GM19463 (cell line): ENCODE results near the gene DHRS7B.

Source experiments
- ATAC-seq: cut with Tn5 transposase; IDR thresholded peaks from one replicate; pipeline ENCODE4 v1.9.1; 2021; ENCODE audit warnings: mild to moderate bottlenecking, moderate library complexity; ENCODE audit not compliant: unreplicated experiment

Gene DHRS7B

GRCh38 chr17:21149621-21150020, 22.9 kb downstream of the DHRS7B start:
- no peak for ATAC-seq

DNA sequence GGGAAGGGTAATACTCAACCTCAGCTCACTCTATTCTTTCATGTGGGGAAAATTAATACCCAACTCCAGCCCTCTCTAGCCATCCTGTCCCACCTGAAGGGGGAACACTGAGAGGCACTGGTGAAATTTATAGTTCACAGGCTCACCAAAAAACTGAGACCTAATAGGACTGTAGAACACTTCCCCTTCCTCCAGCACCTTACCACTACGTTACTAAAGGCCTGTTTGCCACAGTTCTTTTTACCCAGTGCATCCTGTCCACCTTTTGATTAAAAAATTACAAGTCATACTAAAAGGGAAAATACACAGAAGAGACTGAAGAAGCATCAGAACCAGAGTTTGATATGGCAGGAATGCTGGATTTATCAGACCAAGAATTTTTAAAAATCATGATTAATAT, 26.0 kb downstream of the DHRS7B start:
- no peak for ATAC-seq

DNA sequence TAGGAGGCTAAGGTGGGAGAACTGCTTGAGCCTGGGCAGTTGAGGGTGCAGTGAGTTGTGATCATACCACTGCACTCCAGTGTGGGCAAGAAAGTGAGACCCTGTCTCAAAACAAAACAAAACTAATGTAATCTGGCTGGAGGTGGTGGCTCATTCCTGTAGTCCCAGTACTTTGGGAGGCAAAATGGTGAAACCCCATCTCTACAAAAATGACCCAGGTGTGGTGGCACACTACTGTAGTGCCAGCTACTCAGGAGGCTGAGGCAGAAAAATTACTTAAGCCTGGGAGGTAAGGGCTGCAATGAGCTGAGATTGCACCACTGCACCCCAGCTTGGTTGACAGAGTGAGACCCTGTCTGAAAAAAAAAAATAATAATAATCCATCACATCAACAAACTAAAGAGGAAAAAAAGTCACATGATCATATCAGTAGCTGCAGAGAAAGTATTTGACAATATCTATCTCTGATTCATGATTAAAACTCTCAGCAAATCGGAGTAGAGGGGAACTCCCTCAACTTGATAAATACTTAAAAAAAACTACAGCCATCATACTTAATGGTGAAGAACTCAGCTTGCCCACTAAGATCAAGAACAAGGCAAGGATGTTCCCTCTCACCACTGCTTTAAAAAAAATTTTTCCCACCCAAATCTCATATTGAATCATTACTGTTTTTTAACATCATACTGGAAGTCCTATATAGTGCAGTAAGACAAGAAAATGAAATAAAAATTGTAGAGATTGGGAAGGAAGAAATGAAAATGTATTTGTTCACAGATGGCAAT, 31.0 kb downstream of the DHRS7B start:
- ATAC-seq, result no peak

DNA sequence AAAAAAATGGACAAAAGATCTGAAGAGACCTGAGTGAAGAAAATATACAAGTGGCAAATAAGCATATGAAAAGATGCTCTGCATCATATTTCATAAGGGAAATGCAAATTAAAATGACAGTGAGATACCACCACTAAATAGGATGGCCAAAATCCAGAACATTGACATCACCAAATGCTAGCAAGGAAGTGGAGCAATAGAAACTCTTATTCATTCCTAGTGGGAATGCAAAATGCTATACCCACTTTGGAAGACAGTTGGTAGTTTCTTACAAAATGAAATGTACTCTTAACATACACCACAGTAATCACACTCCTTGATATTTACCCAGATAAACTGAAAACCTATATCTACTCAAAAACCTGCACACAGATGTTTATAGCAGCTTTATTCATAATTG, 33.6 kb downstream of the DHRS7B start:
- ATAC-seq, result no peak

GRCh38 chr17:21161498-21162393, 35.0 kb downstream of the DHRS7B start:
- ATAC-seq, result no peak

DNA sequence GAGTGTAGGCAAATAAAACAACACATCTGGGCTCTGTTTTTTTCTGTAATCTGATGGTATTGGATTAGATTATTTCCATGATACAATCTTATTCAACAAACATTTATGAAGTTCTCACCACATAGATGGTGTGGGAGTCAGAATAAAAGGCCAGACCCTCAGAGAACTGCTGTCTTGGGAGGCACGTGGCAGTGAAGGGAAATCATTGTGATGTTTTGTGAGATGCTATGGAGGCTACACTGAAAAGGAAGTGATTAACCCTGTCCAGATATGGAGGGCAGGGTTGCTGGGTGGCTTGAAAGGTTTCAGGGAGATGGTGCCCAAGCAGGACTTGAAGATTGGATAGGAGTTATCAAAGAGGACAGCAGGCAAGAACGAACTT, 35.6 kb downstream of the DHRS7B start:
- no peak for ATAC-seq

DNA sequence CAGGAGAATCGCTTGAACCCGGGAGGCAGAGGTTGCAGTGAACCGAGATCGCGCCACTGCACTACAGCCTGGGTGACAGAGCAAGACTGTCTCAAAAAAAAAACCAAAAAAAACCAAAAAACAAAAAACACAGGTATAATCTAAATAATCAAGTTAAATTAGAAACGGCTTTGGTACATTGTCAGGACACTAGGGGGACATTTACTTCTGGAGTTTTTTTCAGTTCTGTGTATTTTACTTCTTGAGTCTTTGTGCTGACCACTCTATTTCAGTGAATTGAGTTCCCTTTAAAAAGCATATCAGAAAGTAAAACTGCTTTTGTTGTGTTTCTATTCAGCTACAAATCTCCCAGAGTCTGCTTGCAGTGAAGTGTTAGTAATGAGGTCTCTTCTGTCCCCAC, 36.3 kb downstream of the DHRS7B start:
- ATAC-seq, result no peak

DNA sequence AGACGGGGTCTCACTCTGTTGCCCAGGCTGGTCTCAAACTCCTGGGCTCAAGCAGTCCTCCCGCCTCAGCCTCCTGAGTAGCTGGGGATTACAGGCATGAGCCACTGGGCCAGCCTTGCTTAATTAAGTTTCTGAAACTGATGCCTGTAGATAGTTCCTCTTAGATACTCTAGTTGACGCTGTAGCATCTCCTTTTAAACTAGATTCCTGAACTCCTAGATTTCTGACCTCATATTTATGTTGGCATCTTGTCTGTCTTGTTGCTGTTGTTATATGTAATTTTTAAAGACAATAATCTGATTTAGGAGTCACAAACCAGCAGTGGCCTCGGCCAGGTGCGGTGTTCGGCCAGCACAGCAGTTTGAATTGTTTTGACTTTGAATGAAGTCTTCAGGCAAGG, 37.5 kb downstream of the DHRS7B start:
- ATAC-seq, result no peak

DNA sequence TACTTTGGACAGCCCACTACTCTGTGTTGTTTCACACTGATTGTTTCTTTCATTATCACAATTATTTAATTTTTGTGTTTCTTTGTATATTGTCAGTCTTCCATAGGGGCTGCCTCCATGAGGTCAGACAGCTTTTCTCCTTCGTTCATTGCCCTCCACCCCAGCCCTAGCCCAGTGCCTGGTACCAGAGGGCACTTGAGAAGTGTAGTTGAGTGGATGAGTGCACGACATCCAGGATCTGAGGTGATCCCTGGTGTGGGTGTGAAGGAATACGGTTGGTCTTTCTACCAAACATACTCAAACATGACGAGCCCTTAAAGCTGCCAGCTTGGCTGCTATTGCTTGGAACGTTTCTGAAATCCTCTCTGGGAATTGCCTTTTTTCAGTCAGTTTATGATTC, 37.9 kb downstream of the DHRS7B start:
- no peak for ATAC-seq

DNA sequence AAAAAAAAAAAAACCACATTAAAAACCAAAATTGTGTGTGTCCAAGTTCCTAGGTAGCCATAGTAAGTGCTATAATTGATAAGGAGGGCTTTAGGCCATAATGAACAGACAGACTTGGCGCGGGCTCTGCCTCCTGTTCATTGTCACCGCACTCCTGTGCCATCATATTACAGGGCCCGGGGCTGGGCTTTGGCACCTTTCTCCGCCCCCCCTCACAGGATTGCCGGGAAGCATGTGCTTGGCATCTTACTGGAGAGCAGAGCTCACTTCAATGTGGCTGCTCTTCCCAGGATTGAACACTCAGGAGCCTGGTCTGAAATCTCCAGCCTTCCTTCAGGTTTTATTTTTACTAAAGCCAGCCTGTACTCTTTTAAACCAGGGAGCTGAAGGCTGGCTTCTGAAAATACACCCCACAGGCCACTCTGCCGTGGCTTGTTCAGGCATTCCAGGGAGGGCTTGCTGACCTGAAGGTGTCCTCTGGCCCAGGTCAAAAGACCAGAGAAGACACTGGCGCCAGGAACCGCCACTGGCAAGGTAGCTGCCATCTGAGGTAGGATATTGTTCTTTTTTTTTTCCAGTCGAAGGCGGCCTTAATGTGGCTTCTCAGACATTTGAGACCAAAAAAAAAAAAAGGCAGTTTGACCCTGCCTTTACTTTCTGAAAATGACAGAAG, 39.3 kb downstream of the DHRS7B start:
- ATAC-seq, result no peak

GRCh38 chr17:21166595-21167210, 39.9 kb downstream of the DHRS7B start:
- ATAC-seq, result no peak

GRCh38 chr17:21167303-21167702, 40.5 kb downstream of the DHRS7B start:
- no peak for ATAC-seq

- ATAC-seq, result no peak
Observed at GRCh38 chr17:21168555-21168865, 41.7 kb downstream of the DHRS7B start.

GRCh38 chr17:21169496-21169895, 42.7 kb downstream of the DHRS7B start:
- ATAC-seq, result no peak

- ATAC-seq, result no peak
Observed at GRCh38 chr17:21170809-21171208, 44.0 kb downstream of the DHRS7B start.

- ATAC-seq, result peak; percentile 83
Observed at GRCh38 chr17:21171309-21171922, 44.7 kb downstream of the DHRS7B start.

DNA sequence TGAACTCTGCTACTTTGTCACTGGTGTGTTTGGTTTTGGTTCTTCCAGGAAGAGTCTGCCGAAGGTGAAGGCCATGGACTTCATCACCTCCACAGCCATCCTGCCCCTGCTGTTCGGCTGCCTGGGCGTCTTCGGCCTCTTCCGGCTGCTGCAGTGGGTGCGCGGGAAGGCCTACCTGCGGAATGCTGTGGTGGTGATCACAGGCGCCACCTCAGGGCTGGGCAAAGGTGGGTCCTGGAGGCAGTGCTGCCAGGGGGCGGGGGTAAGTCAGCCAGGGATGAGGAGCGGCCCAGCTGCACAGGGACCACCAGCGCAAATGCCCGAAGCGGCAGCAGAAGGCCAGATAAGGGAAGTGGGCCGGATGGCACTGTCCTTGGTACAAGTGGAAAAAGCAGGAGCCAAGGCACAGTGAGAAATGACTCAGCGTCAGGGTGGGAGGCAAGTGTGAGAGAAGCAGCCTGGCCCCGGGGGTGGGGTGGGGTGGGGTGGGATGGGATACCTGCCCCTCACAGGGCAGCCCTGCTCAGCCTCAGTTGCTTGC, 45.3 kb downstream of the DHRS7B start:
- no peak for ATAC-seq

- no peak for ATAC-seq
Observed at GRCh38 chr17:21172846-21173245, 46.1 kb downstream of the DHRS7B start.

DNA sequence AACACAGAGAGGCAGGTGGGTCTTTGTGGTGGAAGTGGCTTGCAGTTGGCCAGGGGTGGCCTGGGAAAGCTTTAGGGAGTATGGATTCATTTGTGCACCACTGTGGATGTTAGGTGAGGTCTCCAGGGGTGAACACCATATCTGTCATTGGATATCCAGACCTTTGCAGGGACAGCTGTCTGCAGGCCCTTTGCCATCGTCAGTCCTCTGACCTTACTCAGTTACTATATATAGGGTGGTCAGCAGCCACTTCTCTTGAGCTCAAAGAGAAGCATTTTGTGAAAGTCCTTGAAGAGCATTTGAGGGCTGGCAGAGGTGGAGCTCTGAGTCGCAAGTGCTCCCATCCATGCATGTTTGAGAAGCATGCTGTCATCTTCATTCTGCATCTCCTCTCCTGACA, 46.8 kb downstream of the DHRS7B start:
- ATAC-seq, result no peak

DNA sequence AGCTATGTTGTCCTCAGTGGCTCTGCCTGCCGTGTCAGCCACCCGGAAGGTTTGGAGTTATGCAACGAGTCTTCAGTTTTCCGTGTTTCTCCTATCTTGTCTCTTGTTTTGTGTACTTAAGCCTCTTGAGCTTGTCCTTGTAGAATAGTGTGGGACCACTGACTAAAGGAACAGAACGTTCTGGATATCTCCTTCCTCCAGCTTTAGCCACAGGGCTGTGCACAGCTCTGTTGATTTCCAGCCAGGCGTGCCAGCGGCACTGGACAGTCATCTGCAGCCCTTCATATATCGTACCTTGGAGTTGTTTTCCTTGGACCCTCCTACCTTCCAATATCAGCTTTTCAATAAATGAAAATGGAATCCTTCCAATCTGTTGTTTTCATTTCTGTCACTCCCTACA, 47.4 kb downstream of the DHRS7B start:
- ATAC-seq, result no peak

DNA sequence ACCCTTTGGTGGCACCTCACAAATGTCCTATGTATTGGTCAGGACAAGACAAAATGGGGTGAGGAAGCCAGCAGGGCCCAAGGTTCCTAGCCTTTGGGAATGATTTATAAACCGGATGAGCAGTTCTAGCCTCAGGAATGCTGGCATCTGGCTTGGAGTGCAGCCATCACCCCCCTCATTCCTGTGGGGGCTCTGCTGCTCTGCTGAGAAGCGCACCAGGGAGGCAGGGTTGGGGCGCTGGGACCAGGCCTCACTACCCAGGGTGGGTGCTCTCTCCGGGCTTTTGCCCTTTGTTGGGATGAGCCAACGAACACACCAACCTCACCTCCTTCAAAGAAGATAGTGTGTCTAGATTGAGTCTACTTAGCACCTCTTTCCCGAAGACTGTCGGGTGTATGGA, 47.9 kb downstream of the DHRS7B start:
- ATAC-seq, result no peak
